GM23338 (cell line): ENCODE measurements around the gene CELF4. TPM values are rescaled to one million over a fixed set of nuclear protein-coding genes. Genes with fewer than 3 reads are reported as not detected.

ENCODE experiments used
- ATAC-seq: fragments of 200-7000 bp; cut with Tn5 transposase; 3 replicates; pipeline ENCODE4 v1.9.1; 2020
- DNase-seq: peaks from one replicate; pipeline ENCODE4 v3.0.0-alpha.2; 2015; ENCODE audit warnings: low spot score
- H2AFZ ChIP-seq: fragments of 200-600 bp; sonication (generic); 2 replicates; pipeline ENCODE4 v1.8.0; 2016; ENCODE audit warnings: antibody characterized with exemption, mild to moderate bottlenecking, moderate library complexity
- H3F3A ChIP-seq: fragments of 200-600 bp; sonication (generic); replicated peaks from 2 replicates; pipeline ENCODE4 v1.8.0; 2017; ENCODE audit warnings: antibody characterized with exemption, mixed run types, low read depth
- H3K27ac ChIP-seq: fragments of 200-600 bp; sonication (generic); 2 replicates; pipeline ENCODE4 v1.6.1; 2016; ENCODE audit warnings: low read depth
- H3K27me3 ChIP-seq: fragments of 200-600 bp; sonication (generic); 2 replicates; pipeline ENCODE4 v1.8.0; 2016; ENCODE audit warnings: mild to moderate bottlenecking, mixed run types, moderate library complexity; ENCODE audit not compliant: insufficient read depth
- H3K36me3 ChIP-seq: fragments of 200-600 bp; sonication (generic); 2 replicates; pipeline ENCODE4 v1.8.0; 2016; ENCODE audit warnings: mild to moderate bottlenecking; ENCODE audit not compliant: insufficient read depth
- H3K4me1 ChIP-seq: fragments of 200-600 bp; sonication (generic); 2 replicates; pipeline ENCODE4 v1.8.0; 2016; ENCODE audit warnings: mild to moderate bottlenecking, moderate library complexity; ENCODE audit not compliant: insufficient read depth
- H3K4me2 ChIP-seq: fragments of 200-600 bp; sonication (generic); 2 replicates; pipeline ENCODE4 v1.7.1; 2017; ENCODE audit warnings: mixed run types
- H3K4me3 ChIP-seq: fragments of 200-600 bp; sonication (generic); 2 replicates; pipeline ENCODE4 v1.6.1; 2016; ENCODE audit warnings: mixed run types
- H3K79me2 ChIP-seq: fragments of 200-600 bp; sonication (generic); replicated peaks from 2 replicates; pipeline ENCODE4 v1.8.0; 2017; ENCODE audit warnings: mild to moderate bottlenecking; ENCODE audit not compliant: insufficient read depth
- H3K9me2 ChIP-seq: fragments of 200-600 bp; sonication (generic); 2 replicates; pipeline ENCODE4 v1.8.0; 2017; ENCODE audit not compliant: insufficient read depth
- H4K20me1 ChIP-seq: fragments of 200-600 bp; sonication (generic); replicated peaks from 2 replicates; pipeline ENCODE4 v1.8.0; 2017; ENCODE audit warnings: mild to moderate bottlenecking; ENCODE audit not compliant: insufficient read depth
- H3K27ac Mint-ChIP-seq: 2 replicates; pipeline ENCODE4 v1.8.0; 2020; ENCODE audit warnings: inconsistent platforms, mild to moderate bottlenecking, moderate library complexity, mixed read lengths
- H3K27me3 Mint-ChIP-seq: 3 replicates; pipeline ENCODE4 v1.8.0; 2022; ENCODE audit warnings: low read depth, mild to moderate bottlenecking, moderate library complexity, mixed read lengths, inconsistent platforms; ENCODE audit not compliant: insufficient read depth, poor library complexity
- H3K36me3 Mint-ChIP-seq: 3 replicates; pipeline ENCODE4 v1.8.0; 2021; ENCODE audit warnings: low read depth, mild to moderate bottlenecking, inconsistent platforms, moderate library complexity, mixed read lengths
- H3K4me1 Mint-ChIP-seq: 3 replicates; pipeline ENCODE4 v1.8.0; 2020; ENCODE audit warnings: mild to moderate bottlenecking, inconsistent platforms, mixed read lengths
- H3K4me3 Mint-ChIP-seq: 3 replicates; pipeline ENCODE4 v1.8.0; 2021; ENCODE audit warnings: moderate library complexity, mild to moderate bottlenecking, inconsistent platforms, mixed read lengths
- H3K9me3 Mint-ChIP-seq: 3 replicates; pipeline ENCODE4 v1.8.0; 2020; ENCODE audit warnings: moderate library complexity, mild to moderate bottlenecking, inconsistent platforms, mixed read lengths
- EZH2 ChIP-seq: fragments of 200-600 bp; sonication (generic); IDR thresholded peaks from one replicate; pipeline ENCODE4 v1.8.0; 2017; ENCODE audit warnings: antibody characterized with exemption, mild to moderate bottlenecking, low read depth; ENCODE audit not compliant: unreplicated experiment
- EZH2phosphoT487 ChIP-seq: fragments of 200-600 bp; sonication (generic); IDR thresholded peaks from one replicate; pipeline ENCODE4 v1.8.1; 2018; ENCODE audit warnings: antibody characterized with exemption; ENCODE audit not compliant: unreplicated experiment
- POLR2AphosphoS5 ChIP-seq: IDR thresholded peaks from 2 replicates; pipeline ENCODE4 v1.6.1; 2016; ENCODE audit warnings: antibody characterized with exemption, low read depth
- ZNF114 ChIP-seq: fragments of 250-450 bp; sonication (Bioruptor Pico); IDR thresholded peaks from 2 replicates; pipeline ENCODE4 v1.5.0; 2020; ENCODE audit warnings: mild to moderate bottlenecking, moderate library complexity
- polyA plus RNA-seq: library from polyadenylated mRNA; unstranded; fragments of >200 nt; fragmentation: Nextera tagmentation; extraction: Ambion mirVana; gene quantifications from 2 replicates; pipeline ENCODE4 v1.2.1, GENCODE V29; 2016
- total RNA-seq: library from RNA; depleted of rRNA; stranded (reverse); fragments of >200 nt; shearing (Covaris generic); gene quantifications from 2 replicates; pipeline ENCODE4 v1.2.3, GENCODE V29; 2014
- TF ChIP-seq, protein P1 (sequence below): IDR thresholded peaks from one replicate; pipeline ENCODE4 v1.6.1; 2018; ENCODE audit warnings: antibody characterized with exemption; ENCODE audit not compliant: unreplicated experiment
- TF ChIP-seq, protein P2 (sequence below), 2 experiments: fragments of 200-600 bp in 1 of 2; sonication (generic) in 1 of 2; conservative IDR thresholded peaks; 2 replicates each; pipeline versions ENCODE4 v1.5.1 to v1.6.1; 2016 to 2017; ENCODE audit warnings: antibody characterized with exemption in 2 of 2, low read depth in 2 of 2, mild to moderate bottlenecking in 2 of 2, moderate library complexity in 1 of 2

CELF4 gene
- total and polyA plus RNA-seq, 2 experiments from 2014 or later: 2.6 to 6.7 TPM

DNA sequence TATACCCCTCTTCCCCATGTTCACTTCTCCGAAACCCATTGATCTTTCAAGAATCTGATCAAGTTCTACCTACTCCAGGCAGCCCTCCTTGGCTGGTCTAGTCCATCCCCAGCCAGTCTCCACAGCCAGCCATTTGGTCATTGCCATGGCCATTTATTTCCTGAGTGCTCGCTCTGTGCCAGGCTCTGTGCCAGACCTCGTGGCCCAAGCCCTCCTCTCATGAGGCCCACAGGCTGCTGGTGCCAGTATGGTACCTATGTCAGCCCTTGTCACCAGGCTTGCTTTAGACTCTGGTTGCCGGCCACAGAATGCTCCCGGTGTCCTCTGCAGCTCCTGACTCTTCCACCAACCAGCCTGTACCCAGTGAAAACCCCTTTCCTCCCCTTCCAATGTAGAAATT lies 78.8 kb downstream of the CELF4 start (continued):
- TF ChIP-seq, protein P1, sequence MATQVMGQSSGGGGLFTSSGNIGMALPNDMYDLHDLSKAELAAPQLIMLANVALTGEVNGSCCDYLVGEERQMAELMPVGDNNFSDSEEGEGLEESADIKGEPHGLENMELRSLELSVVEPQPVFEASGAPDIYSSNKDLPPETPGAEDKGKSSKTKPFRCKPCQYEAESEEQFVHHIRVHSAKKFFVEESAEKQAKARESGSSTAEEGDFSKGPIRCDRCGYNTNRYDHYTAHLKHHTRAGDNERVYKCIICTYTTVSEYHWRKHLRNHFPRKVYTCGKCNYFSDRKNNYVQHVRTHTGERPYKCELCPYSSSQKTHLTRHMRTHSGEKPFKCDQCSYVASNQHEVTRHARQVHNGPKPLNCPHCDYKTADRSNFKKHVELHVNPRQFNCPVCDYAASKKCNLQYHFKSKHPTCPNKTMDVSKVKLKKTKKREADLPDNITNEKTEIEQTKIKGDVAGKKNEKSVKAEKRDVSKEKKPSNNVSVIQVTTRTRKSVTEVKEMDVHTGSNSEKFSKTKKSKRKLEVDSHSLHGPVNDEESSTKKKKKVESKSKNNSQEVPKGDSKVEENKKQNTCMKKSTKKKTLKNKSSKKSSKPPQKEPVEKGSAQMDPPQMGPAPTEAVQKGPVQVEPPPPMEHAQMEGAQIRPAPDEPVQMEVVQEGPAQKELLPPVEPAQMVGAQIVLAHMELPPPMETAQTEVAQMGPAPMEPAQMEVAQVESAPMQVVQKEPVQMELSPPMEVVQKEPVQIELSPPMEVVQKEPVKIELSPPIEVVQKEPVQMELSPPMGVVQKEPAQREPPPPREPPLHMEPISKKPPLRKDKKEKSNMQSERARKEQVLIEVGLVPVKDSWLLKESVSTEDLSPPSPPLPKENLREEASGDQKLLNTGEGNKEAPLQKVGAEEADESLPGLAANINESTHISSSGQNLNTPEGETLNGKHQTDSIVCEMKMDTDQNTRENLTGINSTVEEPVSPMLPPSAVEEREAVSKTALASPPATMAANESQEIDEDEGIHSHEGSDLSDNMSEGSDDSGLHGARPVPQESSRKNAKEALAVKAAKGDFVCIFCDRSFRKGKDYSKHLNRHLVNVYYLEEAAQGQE: no peak

DNA sequence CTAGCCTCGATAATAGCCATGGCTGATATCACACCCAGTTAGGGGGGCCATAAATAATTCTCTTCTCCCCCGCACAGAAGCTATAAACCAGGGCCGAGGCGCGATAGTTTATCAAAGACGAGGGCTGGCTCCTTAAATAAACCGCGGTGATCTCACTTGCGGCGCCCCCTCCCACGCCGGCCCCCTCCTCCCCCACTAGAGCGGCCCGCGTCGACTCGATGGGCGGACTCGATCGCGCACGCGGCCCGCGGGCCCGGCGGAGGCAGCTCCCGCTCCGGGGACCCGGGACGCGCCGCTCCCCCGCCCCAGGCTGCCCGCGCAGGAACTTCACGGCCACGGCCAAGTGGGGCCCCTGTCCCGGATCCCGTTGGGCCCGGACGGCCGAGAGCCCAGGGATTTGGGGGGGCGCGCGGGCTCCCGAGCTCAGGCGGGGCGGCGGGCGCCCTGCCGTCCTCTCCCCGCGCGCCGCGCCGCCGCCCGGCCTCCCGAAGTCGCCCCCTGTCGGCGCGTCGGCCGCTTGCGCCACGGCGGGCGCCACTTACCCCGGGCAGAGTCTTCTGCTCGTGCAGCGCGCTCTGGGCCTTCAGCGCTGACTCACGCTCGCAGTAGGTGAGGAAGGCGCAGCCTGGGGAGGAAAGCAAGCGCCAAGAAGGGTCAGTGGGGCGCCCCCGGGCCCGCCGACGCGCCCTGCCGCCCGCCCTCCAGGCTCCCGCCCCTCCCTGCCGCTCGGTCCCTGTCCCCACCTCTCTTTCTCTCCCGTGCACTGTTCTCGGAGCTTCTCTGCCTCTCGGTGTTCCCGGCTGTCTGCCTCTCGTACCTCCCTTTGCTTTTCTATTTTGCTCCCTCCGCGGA lies 80.4 kb downstream of the CELF4 start:
- Mint-ChIP-seq H3K4me1 (peaks cover 76% of the 10 kb centered on the region), H3K9me3 (no peaks in the 10 kb centered on the region), H3K27me3 (peaks cover 31% of the 10 kb centered on the region), H3K4me3 (peak overlapping the region; percentile 72), H3K36me3 (no peaks in the 10 kb centered on the region), H3K27ac (peak overlapping the region; percentile 15; the same call in 1 of the 2 replicates)
- TF ChIP-seq ZNF114: no peak
- TF ChIP-seq, protein P2, sequence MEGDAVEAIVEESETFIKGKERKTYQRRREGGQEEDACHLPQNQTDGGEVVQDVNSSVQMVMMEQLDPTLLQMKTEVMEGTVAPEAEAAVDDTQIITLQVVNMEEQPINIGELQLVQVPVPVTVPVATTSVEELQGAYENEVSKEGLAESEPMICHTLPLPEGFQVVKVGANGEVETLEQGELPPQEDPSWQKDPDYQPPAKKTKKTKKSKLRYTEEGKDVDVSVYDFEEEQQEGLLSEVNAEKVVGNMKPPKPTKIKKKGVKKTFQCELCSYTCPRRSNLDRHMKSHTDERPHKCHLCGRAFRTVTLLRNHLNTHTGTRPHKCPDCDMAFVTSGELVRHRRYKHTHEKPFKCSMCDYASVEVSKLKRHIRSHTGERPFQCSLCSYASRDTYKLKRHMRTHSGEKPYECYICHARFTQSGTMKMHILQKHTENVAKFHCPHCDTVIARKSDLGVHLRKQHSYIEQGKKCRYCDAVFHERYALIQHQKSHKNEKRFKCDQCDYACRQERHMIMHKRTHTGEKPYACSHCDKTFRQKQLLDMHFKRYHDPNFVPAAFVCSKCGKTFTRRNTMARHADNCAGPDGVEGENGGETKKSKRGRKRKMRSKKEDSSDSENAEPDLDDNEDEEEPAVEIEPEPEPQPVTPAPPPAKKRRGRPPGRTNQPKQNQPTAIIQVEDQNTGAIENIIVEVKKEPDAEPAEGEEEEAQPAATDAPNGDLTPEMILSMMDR (conservative IDR thresholded peaks at IDR 0.05; ENCODE audit: low read depth in 2 of 2): peak in 1 of 2 experiments; percentile 60; a peak in 2 of 4 replicates
- TF ChIP-seq EZH2: no peak
- TF ChIP-seq, protein P1: no peak
- 0 out of 2 replicates have a peak, but pooled peaks have one; percentile 22 for TF ChIP-seq POLR2AphosphoS5
- no peak for TF ChIP-seq EZH2phosphoT487
- Histone ChIP-seq H2AFZ (peak overlapping the region; percentile 89), H3K9me2 (no peaks in the 10 kb centered on the region), H3K79me2 (no peaks in the 10 kb centered on the region), H4K20me1 (no peaks in the 10 kb centered on the region), H3K4me3 (peak overlapping the region; percentile 63), H3K27ac (peak overlapping the region; percentile 70; the same call in 1 of the 2 replicates), H3F3A (peaks cover 8% of the 10 kb centered on the region; the same call in 1 of the 2 replicates), H3K36me3 (no peaks in the 10 kb centered on the region), H3K4me2 (peak overlapping the region; percentile 90), H3K27me3 (peaks cover 37% of the 10 kb centered on the region), H3K4me1 (peaks cover 53% of the 10 kb centered on the region)
- peak; percentile 78 for DNase-seq
- peak; percentile 72 for ATAC-seq
